Measurements from ENCODE around the gene LTN1. TPM values are rescaled to one million over a fixed set of nuclear protein-coding genes. Genes with fewer than 3 reads are reported as not detected.

Gene LTN1
- total and polyA plus RNA-seq, 2 of the 13 experiments (the other 11 are each of a cell fraction or from before 2014, with no cell fraction given), result 6.7 to 24.6 TPM

- TF ChIP-seq TRAFD1 (CRISPR knock-in tag; IDR thresholded peaks at IDR 0.05; ENCODE audit: borderline replicate concordance) (no peak), SKIL (CRISPR knock-in tag; IDR thresholded peaks at IDR 0.05; ENCODE audit: borderline replicate concordance) (no peak), NFKBIZ (CRISPR knock-in tag; IDR thresholded peaks at IDR 0.05) (peak; percentile 80; the same call in 1 of the 2 replicates), HOMEZ (CRISPR knock-in tag; IDR thresholded peaks at IDR 0.05; ENCODE audit: low read depth) (0 out of 2 replicates have a peak, but pooled peaks have one; percentile 39), GLI4 (CRISPR knock-in tag; IDR thresholded peaks at IDR 0.05; ENCODE audit: borderline replicate concordance) (0 out of 2 replicates have a peak, but pooled peaks have one; percentile 21), IRF1 (CRISPR knock-in tag; IDR thresholded peaks at IDR 0.05; ENCODE audit: low read depth) (no peak), THAP11 (CRISPR knock-in tag; IDR thresholded peaks at IDR 0.05) (peak; percentile 92), ZNF563 (CRISPR knock-in tag; IDR thresholded peaks at IDR 0.05) (peak; percentile 61; the same call in 1 of the 2 replicates), CBX5 (CRISPR knock-in tag; IDR thresholded peaks at IDR 0.05; ENCODE audit: borderline replicate concordance) (peak; percentile 69; the same call in 1 of the 2 replicates), PAF1 (CRISPR knock-in tag; IDR thresholded peaks at IDR 0.05) (no peak), ZBED4 (CRISPR knock-in tag; IDR thresholded peaks at IDR 0.05; ENCODE audit: borderline replicate concordance) (0 out of 2 replicates have a peak, but pooled peaks have one; percentile 53), ZNF160 (CRISPR knock-in tag; IDR thresholded peaks at IDR 0.05) (peak; percentile 80; the same call in 1 of the 2 replicates), ZFP91 (CRISPR knock-in tag; IDR thresholded peaks at IDR 0.05; ENCODE audit: borderline replicate concordance) (peak; percentile 85), DNMT1 (CRISPR knock-in tag; IDR thresholded peaks at IDR 0.05) (0 out of 2 replicates have a peak, but pooled peaks have one; percentile 56), ZNF143 (CRISPR knock-in tag; IDR thresholded peaks at IDR 0.05) (peak; percentile 75), JDP2 (CRISPR knock-in tag; IDR thresholded peaks at IDR 0.05; ENCODE audit: borderline replicate concordance) (no peak)
Observed at GRCh38 chr21:29002442-29003144, 9.9 kb upstream of the LTN1 start (continued).

Measured in HepG2 (cell line).